ENCODE measurements around the gene NCAM2.
A peak's percentile ranks its signal among the peaks of the same experiment; 100 is the strongest.

Gene NCAM2

GRCh38 chr21:21179619-21180298 lies 181.6 kb downstream of the NCAM2 start:
- DNase-seq = no peak

DNA sequence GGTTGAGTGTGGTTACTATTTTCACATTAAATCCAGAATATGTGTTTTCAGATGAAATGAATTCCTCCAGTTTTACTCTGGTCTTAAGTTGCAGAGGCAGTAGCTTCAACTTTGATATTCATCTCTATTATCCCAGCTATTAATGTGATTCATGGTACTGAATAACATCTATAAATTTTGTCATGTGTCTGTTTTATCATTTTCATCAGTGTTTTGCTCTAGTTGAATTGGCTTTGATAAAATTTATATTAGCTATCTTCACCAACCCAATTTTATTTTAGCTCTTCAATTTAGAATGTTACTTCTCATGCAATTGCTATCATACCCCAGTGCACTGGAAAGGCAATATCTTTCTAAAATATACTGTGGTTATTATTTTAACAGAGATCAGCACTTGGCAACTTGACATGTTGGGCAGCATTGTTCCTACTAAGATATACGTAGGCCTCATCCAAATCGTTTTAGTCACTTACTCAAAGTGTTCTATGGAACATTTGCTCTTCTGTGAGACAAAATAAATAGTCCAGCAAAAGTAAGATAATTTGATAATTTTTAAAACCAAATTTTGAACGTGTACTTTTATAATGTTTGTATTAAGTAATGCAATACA lies 184.3 kb downstream of the NCAM2 start:
- no peak for DNase-seq

DNA sequence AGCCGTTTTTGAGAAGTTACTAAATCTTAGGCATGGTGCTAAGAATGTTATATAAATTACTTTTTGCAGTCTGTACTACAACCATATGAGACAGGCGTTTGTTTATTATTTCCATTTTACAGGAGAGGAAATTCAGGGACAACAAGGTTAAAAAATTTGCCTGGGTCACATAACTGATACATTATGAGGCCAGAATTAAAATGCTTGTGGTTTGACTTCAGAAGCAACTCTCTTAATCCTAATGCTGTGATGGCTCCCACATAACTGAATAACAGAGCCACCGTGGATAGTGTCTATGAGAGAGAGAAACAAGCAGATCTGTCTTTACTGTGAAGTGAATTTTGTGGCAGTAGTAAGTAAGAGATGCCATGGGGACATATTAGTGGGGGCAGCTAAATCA lies 184.9 kb downstream of the NCAM2 start:
- no peak for DNase-seq

- DNase-seq = no peak
Observed at GRCh38 chr21:21184771-21185528, 186.7 kb downstream of the NCAM2 start.

DNA sequence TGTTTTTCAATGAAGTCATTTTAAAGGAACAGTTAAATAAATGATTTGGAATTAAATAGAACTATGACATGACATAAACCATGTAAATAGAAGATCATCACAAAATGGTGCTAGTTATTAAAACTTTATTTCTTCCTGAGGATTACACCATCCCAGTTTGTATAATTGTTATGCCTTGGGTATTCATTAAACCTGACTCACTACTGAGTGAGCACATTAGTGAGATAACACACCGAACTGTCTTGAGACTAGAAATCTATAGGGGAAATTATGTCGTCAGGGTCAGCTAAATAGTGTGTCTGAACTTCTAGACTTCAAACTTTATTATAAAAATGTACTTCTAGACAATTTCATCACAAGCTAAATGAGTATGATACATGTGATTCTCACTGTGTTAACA lies 189.4 kb downstream of the NCAM2 start:
- DNase-seq = no peak

DNA sequence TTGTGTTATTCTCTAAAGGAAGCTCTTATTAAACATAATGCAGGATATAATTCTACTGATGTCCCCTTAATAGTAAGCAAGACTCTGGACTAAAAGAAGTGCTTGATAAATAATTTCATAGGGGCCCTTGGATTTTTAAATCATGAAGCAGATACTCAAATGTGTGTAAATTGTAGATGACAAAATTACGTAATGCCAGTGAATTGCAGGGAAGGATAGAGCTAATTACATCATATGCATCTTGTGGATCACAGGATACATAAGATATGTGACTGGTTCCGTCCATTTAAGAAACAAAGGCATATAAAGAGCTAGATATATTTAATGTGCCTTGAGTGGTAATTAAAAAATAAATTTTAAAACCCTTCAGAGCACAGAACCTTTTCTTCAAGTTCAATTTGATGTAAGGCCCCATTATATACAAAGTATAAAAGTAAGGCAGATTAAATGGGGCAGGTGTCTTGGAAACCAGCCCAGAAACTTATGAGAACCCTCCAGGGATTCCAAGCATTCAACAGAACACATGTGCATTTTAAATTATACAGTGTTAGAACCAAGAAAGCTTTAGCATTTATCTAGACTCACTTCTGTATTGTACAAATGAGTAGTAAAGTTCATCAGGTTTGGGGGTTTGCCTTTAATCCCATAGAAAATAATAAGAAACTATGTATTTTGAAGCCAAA lies 190.4 kb downstream of the NCAM2 start:
- DNase-seq = no peak

DNA sequence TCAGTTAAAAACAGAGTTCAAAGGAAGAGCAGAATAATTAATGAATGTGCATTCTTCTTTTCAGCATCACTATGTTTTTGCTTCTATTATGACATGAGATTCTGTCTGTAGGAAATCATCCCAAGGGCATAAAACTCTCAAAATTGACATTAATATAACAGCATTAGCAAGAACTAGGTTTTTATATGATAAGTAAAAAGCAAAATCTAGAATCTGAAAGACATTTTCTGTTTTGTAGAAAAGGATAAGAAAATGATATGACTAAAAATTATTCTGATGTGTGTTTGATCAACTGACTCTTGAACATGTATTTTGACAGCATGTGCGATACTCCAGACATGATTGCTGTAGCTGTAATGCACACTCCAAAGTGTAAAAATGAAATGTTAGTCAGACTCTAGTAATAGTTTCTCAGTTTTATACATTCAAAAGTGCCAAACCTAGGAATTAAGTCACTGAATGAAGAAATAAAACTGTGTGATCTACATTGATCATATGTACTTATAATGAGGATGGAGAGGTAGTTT lies 197.3 kb downstream of the NCAM2 start:
- DNase-seq = no peak

- no peak for DNase-seq
Observed at GRCh38 chr21:21196087-21196486, 197.9 kb downstream of the NCAM2 start.

GRCh38 chr21:21196848-21197247 lies 198.6 kb downstream of the NCAM2 start:
- no peak for DNase-seq

- no peak for DNase-seq
Observed at GRCh38 chr21:21199342-21200102, 201.3 kb downstream of the NCAM2 start.

- DNase-seq = peak in 2 of 4 experiments; percentile 3 to 8
Observed at GRCh38 chr21:21200103-21200938, 202.1 kb downstream of the NCAM2 start.

DNA sequence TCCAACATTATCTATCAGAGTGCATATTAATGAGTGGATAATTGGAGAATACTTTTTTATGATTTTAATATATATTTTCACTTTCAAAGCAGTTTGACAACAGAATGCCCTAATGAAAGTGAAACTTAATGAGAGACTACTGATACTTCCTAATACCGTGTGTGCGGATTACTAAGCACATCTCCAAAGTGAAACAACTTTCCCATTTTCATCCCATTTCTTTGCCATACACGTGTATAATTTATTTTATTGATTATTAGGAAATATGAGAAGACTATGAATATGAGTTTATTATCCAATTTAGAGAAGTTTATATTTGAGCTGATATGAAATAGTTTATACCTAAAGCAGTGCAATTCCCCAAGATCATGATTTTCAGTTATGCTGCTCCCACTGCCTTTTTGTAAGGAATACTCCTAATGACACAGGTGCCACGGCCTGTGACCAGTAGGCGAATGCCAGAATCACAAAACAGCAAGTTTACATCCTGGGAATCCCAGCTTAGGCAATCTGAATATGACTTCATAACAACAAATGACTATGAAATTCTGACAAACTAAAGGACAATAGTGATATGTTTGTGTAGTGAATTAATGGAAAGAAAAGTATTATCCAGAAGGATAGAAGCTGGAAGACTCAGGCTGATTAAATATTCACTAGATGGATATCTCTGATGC lies 202.9 kb downstream of the NCAM2 start:
- peak in 2 of 4 experiments; percentile 25 to 48 for DNase-seq

- DNase-seq = no peak
Observed at GRCh38 chr21:21203822-21204339, 205.7 kb downstream of the NCAM2 start.

DNA sequence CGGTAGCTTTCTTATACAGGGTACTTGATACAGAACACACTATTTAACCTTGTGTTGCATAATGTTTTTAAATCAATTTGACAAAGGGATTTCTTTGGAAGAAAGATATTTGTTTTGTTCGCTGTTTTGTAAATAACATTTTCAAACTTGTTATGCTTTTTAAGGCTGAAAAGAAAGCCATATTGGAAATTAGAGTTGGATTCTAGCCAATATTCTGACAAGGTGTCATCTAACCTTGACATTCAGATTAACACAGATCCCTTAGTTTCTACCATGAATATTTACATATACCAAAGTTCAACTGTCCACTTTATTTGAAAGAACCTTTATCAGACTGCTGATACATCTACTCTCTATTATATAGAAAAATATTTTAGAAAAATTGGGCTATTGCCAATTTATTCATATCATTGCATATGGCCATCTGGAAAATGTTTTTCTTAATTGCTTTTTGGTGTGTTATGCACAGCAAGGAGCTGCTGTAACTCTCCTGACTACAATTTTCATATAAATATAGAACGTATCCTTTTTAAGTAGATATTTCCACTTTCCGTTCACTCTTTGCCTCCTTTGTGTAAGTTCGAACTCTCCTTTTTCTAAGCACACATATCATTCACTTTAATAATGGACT lies 206.3 kb downstream of the NCAM2 start:
- no peak for DNase-seq

DNA sequence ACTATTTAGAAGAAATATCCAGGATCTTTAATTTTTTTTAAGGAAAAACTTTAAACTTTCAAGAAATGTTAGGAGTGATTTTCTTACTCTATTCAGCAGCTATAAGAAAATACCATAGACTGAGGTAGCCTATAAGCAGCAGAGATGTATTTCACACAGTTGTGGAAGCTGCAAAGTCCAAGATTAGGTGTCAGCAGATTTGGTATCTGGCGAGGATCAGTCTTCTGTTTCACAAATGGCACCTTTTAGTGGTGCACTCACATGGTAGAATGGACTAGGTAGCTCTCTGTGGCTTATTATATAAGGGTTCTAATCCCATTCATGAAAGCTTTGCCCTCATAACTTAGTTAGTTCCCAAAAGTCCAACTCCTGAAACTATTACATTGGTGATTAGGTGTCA lies 207.4 kb downstream of the NCAM2 start:
- DNase-seq = no peak

GRCh38 chr21:21210552-21210951 lies 212.3 kb downstream of the NCAM2 start:
- DNase-seq = no peak

- DNase-seq = no peak
Observed at GRCh38 chr21:21213297-21213696, 215.1 kb downstream of the NCAM2 start.

GRCh38 chr21:21216047-21216446 lies 217.8 kb downstream of the NCAM2 start:
- DNase-seq = no peak

DNA sequence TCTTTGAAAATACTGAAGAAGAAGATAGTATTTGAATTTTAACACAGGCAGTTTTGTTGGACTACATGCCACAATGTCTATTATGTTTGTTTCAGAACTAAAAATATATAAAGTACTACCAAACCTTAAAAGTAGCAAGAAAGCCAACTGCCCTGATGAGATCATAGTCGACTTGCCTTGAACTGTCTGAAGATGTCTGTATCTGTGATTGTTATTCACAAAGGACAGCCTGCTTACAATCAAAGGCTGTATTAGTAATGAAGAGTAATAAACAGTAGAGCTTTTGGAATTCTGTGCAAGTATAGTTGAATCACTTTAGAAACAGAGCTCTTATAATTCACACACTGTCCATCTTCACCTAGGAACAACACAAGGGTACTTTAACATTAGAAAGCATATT lies 228.3 kb downstream of the NCAM2 start:
- no peak for DNase-seq

- DNase-seq = peak in 1 of 4 experiments; percentile 3
Observed at GRCh38 chr21:21230672-21231071, 232.5 kb downstream of the NCAM2 start.
